Neutrophil (primary cell): ENCODE data around the gene MSI2.

Experiments
- H3K27ac ChIP-seq: fragments of 200-600 bp; sonication (generic); 2 replicates; pipeline ENCODE4 v1.5.1; 2016; ENCODE audit warnings: mild to moderate bottlenecking, moderate library complexity
- H3K27me3 ChIP-seq: fragments of 200-600 bp; sonication (generic); 2 replicates; pipeline ENCODE4 v1.6.0; 2016; ENCODE audit warnings: mild to moderate bottlenecking
- H3K36me3 ChIP-seq: fragments of 200-600 bp; sonication (generic); 2 replicates; pipeline ENCODE4 v1.5.1; 2017
- H3K4me1 ChIP-seq, 2 experiments: fragments of 200-600 bp in 1 of 2; sonication (generic) in 1 of 2; 1 replicate in 1 of 2; 2 replicates in 1 of 2; pipeline versions ENCODE4 v1.5.1 to v1.6.1; 2013 to 2016; ENCODE audit warnings: low read depth in 1 of 2, low read length in 1 of 2, mild to moderate bottlenecking in 1 of 2, moderate library complexity in 1 of 2; ENCODE audit not compliant: control insufficient read depth in 1 of 2, insufficient read depth in 1 of 2
- H3K4me3 ChIP-seq, 2 experiments: fragments of 200-600 bp in 1 of 2; sonication (generic) in 1 of 2; 1 replicate in 1 of 2; 2 replicates in 1 of 2; pipeline ENCODE4 v1.5.1; 2013 to 2016; ENCODE audit warnings: low read depth in 1 of 2, low read length in 1 of 2, mild to moderate bottlenecking in 1 of 2, moderate library complexity in 1 of 2
- H3K9me3 ChIP-seq: fragments of 200-600 bp; sonication (generic); 2 replicates; pipeline ENCODE4 v1.5.1; 2016
- CTCF ChIP-seq: fragments of 200-600 bp; sonication (generic); IDR thresholded peaks from 2 replicates; pipeline ENCODE4 v1.5.1; 2016; ENCODE audit warnings: antibody characterized with exemption

Gene MSI2

GRCh38 chr17:57531078-57531477 is 274.8 kb downstream of the MSI2 start:
- no peak overlapping the region for H3K4me3 ChIP-seq
- H3K36me3 ChIP-seq = no peaks in the 10 kb centered on the region
- TF ChIP-seq CTCF = no peak
- H3K27ac ChIP-seq = no peak overlapping the region
- H3K4me1 ChIP-seq = no peaks in the 10 kb centered on the region
- H3K9me3 ChIP-seq = no peaks in the 10 kb centered on the region
- H3K27me3 ChIP-seq = no peaks in the 10 kb centered on the region

- Histone ChIP-seq H3K36me3 (no peaks in the 10 kb centered on the region), H3K4me3 (no peak overlapping the region), H3K4me1 (no peaks in the 10 kb centered on the region), H3K27ac (no peak overlapping the region), H3K9me3 (no peaks in the 10 kb centered on the region), H3K27me3 (no peaks in the 10 kb centered on the region)
- TF ChIP-seq CTCF = no peak
These were observed 275.6 kb downstream of the MSI2 start for GRCh38 chr17:57531648-57532504.

- Histone ChIP-seq H3K27me3 (no peaks in the 10 kb centered on the region), H3K9me3 (no peaks in the 10 kb centered on the region), H3K4me3 (no peak overlapping the region), H3K4me1 (no peaks in the 10 kb centered on the region), H3K27ac (no peak overlapping the region), H3K36me3 (no peaks in the 10 kb centered on the region)
- no peak for TF ChIP-seq CTCF
These were observed 276.2 kb downstream of the MSI2 start for GRCh38 chr17:57532556-57532955.

- Histone ChIP-seq H3K4me3 (no peak overlapping the region), H3K27ac (no peak overlapping the region), H3K36me3 (no peaks in the 10 kb centered on the region), H3K9me3 (no peaks in the 10 kb centered on the region), H3K27me3 (no peaks in the 10 kb centered on the region), H3K4me1 (no peaks in the 10 kb centered on the region)
- no peak for TF ChIP-seq CTCF
These were observed 276.6 kb downstream of the MSI2 start for GRCh38 chr17:57532966-57533365.

- Histone ChIP-seq H3K4me3 (no peak overlapping the region), H3K27me3 (no peaks in the 10 kb centered on the region), H3K27ac (no peak overlapping the region), H3K4me1 (no peaks in the 10 kb centered on the region), H3K36me3 (no peaks in the 10 kb centered on the region), H3K9me3 (no peaks in the 10 kb centered on the region)
- TF ChIP-seq CTCF = no peak
These were observed 277.5 kb downstream of the MSI2 start for GRCh38 chr17:57533684-57534305.
